B cell (primary cell): ENCODE data around the gene CYTIP.

Experiments
- EZH2 ChIP-seq: IDR thresholded peaks from 2 replicates; pipeline ENCODE4 v1.6.1; 2012; ENCODE audit warnings: borderline replicate concordance, low read depth, mild to moderate bottlenecking, moderate library complexity, low read length; ENCODE audit not compliant: insufficient read depth, poor library complexity, severe bottlenecking
- TF ChIP-seq, protein P1 (sequence below): fragments of 200-600 bp; IDR thresholded peaks from one replicate; pipeline ENCODE4 v1.8.0; 2022; ENCODE audit warnings: antibody characterized with exemption, mild to moderate bottlenecking

DNA sequence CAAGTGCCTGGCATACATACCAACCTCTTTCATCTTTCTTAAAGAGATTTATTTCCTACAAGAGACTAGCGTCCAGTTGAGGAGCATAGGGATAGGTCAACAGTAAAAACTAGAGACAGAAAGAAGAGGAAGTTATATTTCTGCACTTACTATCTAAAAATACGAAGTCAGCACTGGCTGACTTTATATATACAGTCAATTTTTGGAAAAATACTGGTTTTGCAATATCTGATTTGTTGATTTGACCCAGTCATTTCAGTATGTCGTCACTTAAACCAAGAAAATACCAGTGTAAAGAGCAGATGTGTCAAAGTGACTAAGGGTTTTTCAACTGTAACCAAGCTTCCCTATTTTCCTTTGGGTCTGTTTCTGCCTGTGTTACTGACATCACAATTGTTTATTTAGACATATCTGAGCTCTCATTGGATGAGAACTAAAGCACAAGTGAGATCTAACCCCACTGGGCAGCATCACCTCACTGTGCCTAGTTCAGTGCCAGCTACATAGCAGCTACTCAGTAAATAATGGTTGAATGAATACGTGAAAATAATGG lies 23.0 kb downstream of the CYTIP start:
- TF ChIP-seq, protein P1, sequence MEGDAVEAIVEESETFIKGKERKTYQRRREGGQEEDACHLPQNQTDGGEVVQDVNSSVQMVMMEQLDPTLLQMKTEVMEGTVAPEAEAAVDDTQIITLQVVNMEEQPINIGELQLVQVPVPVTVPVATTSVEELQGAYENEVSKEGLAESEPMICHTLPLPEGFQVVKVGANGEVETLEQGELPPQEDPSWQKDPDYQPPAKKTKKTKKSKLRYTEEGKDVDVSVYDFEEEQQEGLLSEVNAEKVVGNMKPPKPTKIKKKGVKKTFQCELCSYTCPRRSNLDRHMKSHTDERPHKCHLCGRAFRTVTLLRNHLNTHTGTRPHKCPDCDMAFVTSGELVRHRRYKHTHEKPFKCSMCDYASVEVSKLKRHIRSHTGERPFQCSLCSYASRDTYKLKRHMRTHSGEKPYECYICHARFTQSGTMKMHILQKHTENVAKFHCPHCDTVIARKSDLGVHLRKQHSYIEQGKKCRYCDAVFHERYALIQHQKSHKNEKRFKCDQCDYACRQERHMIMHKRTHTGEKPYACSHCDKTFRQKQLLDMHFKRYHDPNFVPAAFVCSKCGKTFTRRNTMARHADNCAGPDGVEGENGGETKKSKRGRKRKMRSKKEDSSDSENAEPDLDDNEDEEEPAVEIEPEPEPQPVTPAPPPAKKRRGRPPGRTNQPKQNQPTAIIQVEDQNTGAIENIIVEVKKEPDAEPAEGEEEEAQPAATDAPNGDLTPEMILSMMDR = no peak
- TF ChIP-seq EZH2 = no peak
